BE2C (cell line): ENCODE data around the gene AFF1.

Experiments used
- DNase-seq: peaks from one replicate; pipeline ENCODE4 v3.0.0-alpha.2; 2020
- H3K27me3 ChIP-seq: fragments of 250-450 bp; sonication (Bioruptor Pico); 2 replicates; pipeline ENCODE4 v1.5.1; 2020; ENCODE audit warnings: mild to moderate bottlenecking
- H3K36me3 ChIP-seq: fragments of 250-450 bp; sonication (Bioruptor Pico); 2 replicates; pipeline ENCODE4 v1.5.1; 2020; ENCODE audit warnings: mild to moderate bottlenecking
- H3K4me1 ChIP-seq: fragments of 250-450 bp; sonication (Bioruptor Pico); 2 replicates; pipeline ENCODE4 v1.5.1; 2020
- H3K4me3 ChIP-seq: 2 replicates; pipeline ENCODE4 v1.5.1; 2011; ENCODE audit warnings: low read depth, low read length
- H3K9me3 ChIP-seq: fragments of 250-450 bp; sonication (Bioruptor Pico); 2 replicates; pipeline ENCODE4 v1.5.1; 2020
- TF ChIP-seq, protein P1 (sequence below): IDR thresholded peaks from 2 replicates; pipeline ENCODE4 v1.5.1; 2012; ENCODE audit warnings: mild to moderate bottlenecking, low read depth, low read length

The AFF1 gene

GRCh38 chr4:87025023-87025613 lies 90.3 kb downstream of the AFF1 start:
- no peak for DNase-seq
- Histone ChIP-seq H3K36me3 (no peaks in the 10 kb centered on the region), H3K9me3 (no peaks in the 10 kb centered on the region), H3K4me1 (peaks cover 29% of the 10 kb centered on the region), H3K4me3 (no peak overlapping the region), H3K27me3 (no peaks in the 10 kb centered on the region)
- TF ChIP-seq, protein P1, sequence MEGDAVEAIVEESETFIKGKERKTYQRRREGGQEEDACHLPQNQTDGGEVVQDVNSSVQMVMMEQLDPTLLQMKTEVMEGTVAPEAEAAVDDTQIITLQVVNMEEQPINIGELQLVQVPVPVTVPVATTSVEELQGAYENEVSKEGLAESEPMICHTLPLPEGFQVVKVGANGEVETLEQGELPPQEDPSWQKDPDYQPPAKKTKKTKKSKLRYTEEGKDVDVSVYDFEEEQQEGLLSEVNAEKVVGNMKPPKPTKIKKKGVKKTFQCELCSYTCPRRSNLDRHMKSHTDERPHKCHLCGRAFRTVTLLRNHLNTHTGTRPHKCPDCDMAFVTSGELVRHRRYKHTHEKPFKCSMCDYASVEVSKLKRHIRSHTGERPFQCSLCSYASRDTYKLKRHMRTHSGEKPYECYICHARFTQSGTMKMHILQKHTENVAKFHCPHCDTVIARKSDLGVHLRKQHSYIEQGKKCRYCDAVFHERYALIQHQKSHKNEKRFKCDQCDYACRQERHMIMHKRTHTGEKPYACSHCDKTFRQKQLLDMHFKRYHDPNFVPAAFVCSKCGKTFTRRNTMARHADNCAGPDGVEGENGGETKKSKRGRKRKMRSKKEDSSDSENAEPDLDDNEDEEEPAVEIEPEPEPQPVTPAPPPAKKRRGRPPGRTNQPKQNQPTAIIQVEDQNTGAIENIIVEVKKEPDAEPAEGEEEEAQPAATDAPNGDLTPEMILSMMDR: no peak

DNA sequence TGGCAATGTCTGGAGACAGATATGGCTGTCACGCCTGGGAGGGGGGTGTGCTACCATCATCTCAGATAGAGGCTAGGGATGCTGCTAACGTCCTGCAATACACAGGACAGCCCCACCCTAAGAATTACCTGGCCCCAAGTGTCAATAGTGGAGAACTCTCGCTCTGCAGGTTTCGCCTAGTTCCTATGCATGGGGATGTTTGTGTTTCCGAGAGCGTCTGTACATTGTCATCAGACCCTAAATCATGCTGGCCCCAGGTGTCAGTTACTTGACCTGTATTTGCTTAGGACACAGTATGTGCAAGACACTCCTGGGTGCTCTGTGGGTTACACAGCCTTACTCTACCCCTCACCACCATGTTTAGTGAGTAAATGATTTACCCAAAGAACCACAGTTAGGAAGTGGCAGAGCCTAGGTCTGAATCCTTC lies 90.8 kb downstream of the AFF1 start:
- H3K4me1 ChIP-seq: peaks cover 31% of the 10 kb centered on the region
- TF ChIP-seq, protein P1: no peak
- no peak for DNase-seq
- H3K27me3 ChIP-seq: no peaks in the 10 kb centered on the region
- no peak overlapping the region for H3K4me3 ChIP-seq
- H3K9me3 ChIP-seq: no peaks in the 10 kb centered on the region
- no peaks in the 10 kb centered on the region for H3K36me3 ChIP-seq

- no peak for DNase-seq
- TF ChIP-seq, protein P1: no peak
- no peaks in the 10 kb centered on the region for H3K27me3 ChIP-seq
- no peaks in the 10 kb centered on the region for H3K36me3 ChIP-seq
- H3K4me1 ChIP-seq: peaks cover 29% of the 10 kb centered on the region
- H3K9me3 ChIP-seq: no peaks in the 10 kb centered on the region
- no peak overlapping the region for H3K4me3 ChIP-seq
These were observed 92.1 kb downstream of the AFF1 start for GRCh38 chr4:87026800-87027495.

DNA sequence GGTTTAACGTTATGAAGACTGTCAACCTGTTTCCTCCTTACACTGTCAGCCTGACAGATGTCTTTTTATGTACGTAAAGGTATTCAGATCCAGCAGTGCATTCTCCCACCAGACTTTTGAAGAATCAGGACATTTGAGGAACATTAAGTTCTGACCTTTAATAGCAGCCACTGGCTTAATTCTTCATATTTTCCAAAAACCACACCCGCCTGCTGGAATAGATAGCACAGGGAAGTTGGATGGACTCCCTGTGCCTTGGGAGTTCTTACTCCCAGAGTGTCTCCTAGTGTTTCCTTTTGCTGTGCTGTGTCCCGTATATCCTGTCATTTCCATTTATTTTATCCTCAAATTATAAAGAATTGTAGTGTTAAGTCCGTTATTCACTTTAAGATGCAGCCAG lies 94.5 kb downstream of the AFF1 start:
- H3K4me3 ChIP-seq: no peak overlapping the region
- TF ChIP-seq, protein P1: no peak
- no peaks in the 10 kb centered on the region for H3K36me3 ChIP-seq
- H3K4me1 ChIP-seq: peaks cover 28% of the 10 kb centered on the region
- DNase-seq: no peak
- no peaks in the 10 kb centered on the region for H3K27me3 ChIP-seq
- H3K9me3 ChIP-seq: no peaks in the 10 kb centered on the region

DNA sequence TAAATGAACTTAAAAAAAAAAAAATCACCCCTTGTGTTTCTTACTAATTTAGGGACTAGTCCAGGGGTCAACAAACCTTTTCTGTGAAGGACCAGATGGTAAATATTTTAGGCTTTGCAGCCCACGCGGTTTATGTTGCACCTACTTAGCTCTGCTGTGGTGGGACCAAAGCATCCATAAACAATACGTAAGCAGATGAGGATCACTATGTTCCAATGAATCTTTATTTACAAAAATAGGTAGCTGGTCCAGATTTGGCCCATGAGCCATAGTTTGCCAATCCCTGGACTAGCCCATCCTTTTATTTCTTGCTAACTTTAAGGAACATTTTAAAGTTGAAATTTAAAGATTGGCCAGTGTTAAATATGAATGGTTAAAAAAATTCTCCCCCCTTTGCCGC lies 95.3 kb downstream of the AFF1 start:
- TF ChIP-seq, protein P1: no peak
- Histone ChIP-seq H3K4me3 (peak overlapping the region; percentile 49; the same call in 1 of the 2 replicates), H3K4me1 (peaks cover 28% of the 10 kb centered on the region), H3K36me3 (no peaks in the 10 kb centered on the region), H3K9me3 (no peaks in the 10 kb centered on the region), H3K27me3 (no peaks in the 10 kb centered on the region)
- DNase-seq: no peak

GRCh38 chr4:87030755-87031441 lies 96.1 kb downstream of the AFF1 start:
- TF ChIP-seq, protein P1: no peak
- Histone ChIP-seq H3K27me3 (no peaks in the 10 kb centered on the region), H3K4me1 (peaks cover 31% of the 10 kb centered on the region), H3K36me3 (no peaks in the 10 kb centered on the region), H3K9me3 (no peaks in the 10 kb centered on the region), H3K4me3 (peak overlapping the region; percentile 49)
- DNase-seq: peak; percentile 79
